Osteoblast (primary cell): ENCODE results near the gene METTL22. TPM values are rescaled to one million over a fixed set of nuclear protein-coding genes. Genes with fewer than 3 reads are reported as not detected.

ENCODE experiments used
- DNase-seq: peaks from one replicate; pipeline ENCODE4 v3.0.0; 2011; ENCODE audit warnings: low spot score, mixed read lengths; ENCODE audit not compliant: insufficient read length; ENCODE audit errors: missing footprints
- H2AFZ ChIP-seq: 2 replicates; pipeline ENCODE4 v1.6.0; 2011; ENCODE audit warnings: mild to moderate bottlenecking, low read length
- H3K27ac ChIP-seq: 2 replicates; pipeline ENCODE4 v1.5.1; 2011; ENCODE audit warnings: mild to moderate bottlenecking, low read depth, low read length, moderate library complexity
- H3K27me3 ChIP-seq: 2 replicates; pipeline ENCODE4 v1.6.0; 2012; ENCODE audit warnings: mild to moderate bottlenecking, control low read depth, inconsistent platforms, low read length, moderate library complexity; ENCODE audit not compliant: insufficient read depth
- H3K36me3 ChIP-seq: 2 replicates; pipeline ENCODE4 v1.5.1; 2011; ENCODE audit warnings: mild to moderate bottlenecking, low read length, control low read depth, moderate library complexity; ENCODE audit not compliant: insufficient read depth
- H3K4me1 ChIP-seq: 2 replicates; pipeline ENCODE4 v1.5.1; 2011; ENCODE audit warnings: mild to moderate bottlenecking, low read length, control low read depth, moderate library complexity; ENCODE audit not compliant: insufficient read depth
- H3K4me2 ChIP-seq: 2 replicates; pipeline ENCODE4 v1.6.0; 2011; ENCODE audit warnings: mild to moderate bottlenecking, low read length; ENCODE audit not compliant: insufficient read depth
- H3K4me3 ChIP-seq: fragments of 200-600 bp; sonication (generic); 3 replicates; pipeline ENCODE4 v1.5.1; 2012; ENCODE audit warnings: mild to moderate bottlenecking, low read length, inconsistent platforms; ENCODE audit not compliant: insufficient read depth
- H3K79me2 ChIP-seq: 2 replicates; pipeline ENCODE4 v1.6.0; 2012; ENCODE audit warnings: mild to moderate bottlenecking, low read length, control low read depth, inconsistent platforms; ENCODE audit not compliant: insufficient read depth
- H3K9me3 ChIP-seq: 2 replicates; pipeline ENCODE4 v1.5.1; 2011; ENCODE audit warnings: low read depth, low read length, control low read depth
- H4K20me1 ChIP-seq: 2 replicates; pipeline ENCODE4 v1.6.0; 2012; ENCODE audit warnings: mild to moderate bottlenecking, low read length, control low read depth; ENCODE audit not compliant: insufficient read depth
- total RNA-seq: library from RNA; depleted of rRNA; stranded (reverse); fragments of >200 nt; gene quantifications from 2 replicates; pipeline ENCODE4 v1.2.3, GENCODE V29; 2012
- TF ChIP-seq, protein P1 (sequence below): IDR thresholded peaks from 2 replicates; pipeline ENCODE4 v1.5.1; 2011; ENCODE audit warnings: mild to moderate bottlenecking, low read depth, low read length, moderate library complexity; ENCODE audit errors: extremely low read depth

Gene METTL22
- total RNA-seq, 1 donor: 46.0 TPM

DNA sequence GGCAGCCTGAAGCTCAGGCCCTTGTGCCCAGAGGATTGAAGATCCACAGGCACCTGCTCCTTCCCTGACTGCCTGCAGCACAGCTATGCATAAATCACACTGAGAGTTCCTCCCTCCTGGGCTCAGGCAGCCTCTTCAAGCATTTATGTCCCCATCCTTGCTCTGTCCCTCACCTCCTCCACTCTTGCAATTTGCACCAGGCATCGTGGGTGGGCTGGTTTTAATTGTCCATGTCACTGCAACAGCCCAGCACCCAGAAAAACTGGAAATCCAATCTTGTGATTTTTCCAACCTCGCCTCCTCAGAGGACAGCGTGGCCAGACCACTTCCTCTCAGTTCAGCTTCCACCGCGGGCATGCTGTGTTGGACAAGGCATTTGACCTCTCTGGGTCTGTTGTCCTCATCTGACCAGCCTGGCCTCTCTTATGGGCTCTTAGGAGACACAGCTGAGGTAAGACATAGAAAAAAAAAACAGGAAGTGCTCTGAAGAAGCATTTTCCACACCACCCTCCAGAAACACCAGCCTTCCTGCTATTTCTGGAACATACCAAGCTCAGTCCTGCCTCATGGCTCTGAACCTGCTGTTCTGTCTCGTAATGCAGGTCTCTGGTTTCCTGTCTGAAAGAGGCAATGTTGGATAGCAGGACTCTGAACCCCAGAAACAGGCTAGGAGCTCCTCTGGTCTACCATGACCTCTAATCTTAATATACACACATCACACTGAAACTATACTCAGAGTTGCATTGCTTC is 39.5 kb upstream of the METTL22 start:
- no peak overlapping the region for H3K4me3 ChIP-seq
- H3K36me3 ChIP-seq: no peaks in the 10 kb centered on the region
- no peak overlapping the region for H2AFZ ChIP-seq
- TF ChIP-seq, protein P1, sequence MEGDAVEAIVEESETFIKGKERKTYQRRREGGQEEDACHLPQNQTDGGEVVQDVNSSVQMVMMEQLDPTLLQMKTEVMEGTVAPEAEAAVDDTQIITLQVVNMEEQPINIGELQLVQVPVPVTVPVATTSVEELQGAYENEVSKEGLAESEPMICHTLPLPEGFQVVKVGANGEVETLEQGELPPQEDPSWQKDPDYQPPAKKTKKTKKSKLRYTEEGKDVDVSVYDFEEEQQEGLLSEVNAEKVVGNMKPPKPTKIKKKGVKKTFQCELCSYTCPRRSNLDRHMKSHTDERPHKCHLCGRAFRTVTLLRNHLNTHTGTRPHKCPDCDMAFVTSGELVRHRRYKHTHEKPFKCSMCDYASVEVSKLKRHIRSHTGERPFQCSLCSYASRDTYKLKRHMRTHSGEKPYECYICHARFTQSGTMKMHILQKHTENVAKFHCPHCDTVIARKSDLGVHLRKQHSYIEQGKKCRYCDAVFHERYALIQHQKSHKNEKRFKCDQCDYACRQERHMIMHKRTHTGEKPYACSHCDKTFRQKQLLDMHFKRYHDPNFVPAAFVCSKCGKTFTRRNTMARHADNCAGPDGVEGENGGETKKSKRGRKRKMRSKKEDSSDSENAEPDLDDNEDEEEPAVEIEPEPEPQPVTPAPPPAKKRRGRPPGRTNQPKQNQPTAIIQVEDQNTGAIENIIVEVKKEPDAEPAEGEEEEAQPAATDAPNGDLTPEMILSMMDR: no peak
- no peaks in the 10 kb centered on the region for H3K27me3 ChIP-seq
- H3K9me3 ChIP-seq: no peaks in the 10 kb centered on the region
- H3K79me2 ChIP-seq: no peaks in the 10 kb centered on the region
- peak; percentile 73 for DNase-seq
- no peaks in the 10 kb centered on the region for H3K4me1 ChIP-seq
- H3K4me2 ChIP-seq: no peak overlapping the region
- H3K27ac ChIP-seq: no peak overlapping the region
- no peaks in the 10 kb centered on the region for H4K20me1 ChIP-seq

DNA sequence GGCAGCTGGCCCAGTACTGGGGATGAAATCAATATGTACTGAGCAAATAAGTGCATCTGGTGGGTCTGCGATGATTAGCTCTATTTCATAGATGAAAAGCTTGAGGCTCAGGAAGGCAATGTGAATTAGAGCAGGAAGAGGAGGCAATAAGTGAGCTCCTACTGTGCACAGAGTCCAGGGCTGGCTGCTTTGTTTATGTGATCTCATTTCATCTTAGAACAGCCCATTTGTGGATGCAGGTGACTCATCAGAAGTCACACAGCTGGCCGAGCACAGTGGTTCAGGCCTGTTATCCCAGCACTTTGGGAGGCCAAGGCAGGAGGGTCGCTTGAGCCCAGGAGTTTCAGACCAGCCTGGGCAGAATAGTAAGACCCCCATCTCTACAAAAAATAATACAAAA is 38.3 kb upstream of the METTL22 start:
- H3K79me2 ChIP-seq: no peaks in the 10 kb centered on the region
- H2AFZ ChIP-seq: no peak overlapping the region
- H3K9me3 ChIP-seq: no peaks in the 10 kb centered on the region
- no peak for DNase-seq
- no peaks in the 10 kb centered on the region for H3K4me1 ChIP-seq
- H3K4me2 ChIP-seq: no peak overlapping the region
- H3K27me3 ChIP-seq: no peaks in the 10 kb centered on the region
- no peaks in the 10 kb centered on the region for H4K20me1 ChIP-seq
- TF ChIP-seq, protein P1: no peak
- H3K36me3 ChIP-seq: no peaks in the 10 kb centered on the region
- no peak overlapping the region for H3K4me3 ChIP-seq
- no peak overlapping the region for H3K27ac ChIP-seq

DNA sequence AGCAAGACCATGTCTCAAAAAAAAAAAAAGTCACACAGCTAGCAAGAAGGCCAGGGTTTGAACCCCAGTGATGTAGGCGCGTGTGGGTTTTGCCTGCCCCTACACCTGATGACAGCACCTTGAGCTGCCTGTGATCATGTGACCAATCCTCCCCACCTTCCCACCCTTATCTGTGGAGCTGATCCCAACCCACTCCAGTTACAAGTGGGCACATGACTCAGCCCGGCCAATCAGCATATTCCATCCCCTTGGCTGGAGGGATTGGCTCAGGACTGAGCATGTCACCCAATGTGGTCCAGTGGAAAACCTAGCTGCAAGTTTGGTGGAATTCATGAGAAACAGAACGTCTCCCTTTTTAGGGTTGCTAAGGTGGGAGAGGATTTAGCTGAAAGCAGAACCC is 37.8 kb upstream of the METTL22 start:
- DNase-seq: no peak
- TF ChIP-seq, protein P1: no peak
- H3K4me3 ChIP-seq: no peak overlapping the region
- H3K4me1 ChIP-seq: no peaks in the 10 kb centered on the region
- H3K9me3 ChIP-seq: no peaks in the 10 kb centered on the region
- H3K79me2 ChIP-seq: no peaks in the 10 kb centered on the region
- H2AFZ ChIP-seq: no peak overlapping the region
- no peaks in the 10 kb centered on the region for H3K36me3 ChIP-seq
- H3K27me3 ChIP-seq: peaks cover 5% of the 10 kb centered on the region
- no peak overlapping the region for H3K4me2 ChIP-seq
- H3K27ac ChIP-seq: no peak overlapping the region
- no peaks in the 10 kb centered on the region for H4K20me1 ChIP-seq

DNA sequence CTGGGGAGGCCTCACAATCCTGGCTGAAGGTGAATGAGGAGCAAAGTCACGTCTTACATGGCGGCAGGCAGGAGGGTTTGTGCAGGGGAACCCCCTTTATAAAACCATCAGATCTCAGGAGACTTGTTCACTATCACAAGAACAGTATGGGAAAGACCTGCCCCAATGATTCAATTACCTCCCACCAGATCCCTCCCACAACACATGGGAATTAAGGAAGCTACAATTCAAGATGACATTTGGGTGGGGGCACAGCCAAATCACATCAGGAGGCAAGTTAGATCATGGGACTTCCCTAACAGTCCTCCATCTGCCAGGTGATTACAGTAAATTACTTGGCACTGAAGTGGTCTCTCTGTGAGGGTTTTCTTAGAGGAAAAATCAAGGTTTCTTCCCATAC is 36.5 kb upstream of the METTL22 start:
- H3K27me3 ChIP-seq: peaks cover 17% of the 10 kb centered on the region
- H2AFZ ChIP-seq: no peak overlapping the region
- no peak overlapping the region for H3K4me3 ChIP-seq
- no peak overlapping the region for H3K27ac ChIP-seq
- no peaks in the 10 kb centered on the region for H3K4me1 ChIP-seq
- H3K9me3 ChIP-seq: no peaks in the 10 kb centered on the region
- no peaks in the 10 kb centered on the region for H4K20me1 ChIP-seq
- TF ChIP-seq, protein P1: no peak
- no peaks in the 10 kb centered on the region for H3K36me3 ChIP-seq
- DNase-seq: no peak
- no peaks in the 10 kb centered on the region for H3K79me2 ChIP-seq
- no peak overlapping the region for H3K4me2 ChIP-seq
